GM13976 (cell line): ENCODE measurements around the gene DPH6.

Source experiments
- DNase-seq: peaks from one replicate; pipeline ENCODE4 v3.0.0; 2012; ENCODE audit warnings: low spot score
- in situ Hi-C: fragments of 300-500 bp; cut with MboI; formaldehyde crosslinking; loops from one replicate; pipeline ENCODE4 v1.12.0; 2022; ENCODE audit warnings: low sequenced_read_pairs, mixed read lengths, inconsistent platforms; ENCODE audit not compliant: unreplicated experiment
- TF ChIP-seq, protein P1 (sequence below): IDR thresholded peaks from 2 replicates; pipeline ENCODE4 v1.5.1; 2012; ENCODE audit warnings: borderline replicate concordance, mild to moderate bottlenecking; ENCODE audit not compliant: insufficient read depth; ENCODE audit errors: extremely low read depth, missing control alignments, control extremely low read depth

DPH6 gene

DNA sequence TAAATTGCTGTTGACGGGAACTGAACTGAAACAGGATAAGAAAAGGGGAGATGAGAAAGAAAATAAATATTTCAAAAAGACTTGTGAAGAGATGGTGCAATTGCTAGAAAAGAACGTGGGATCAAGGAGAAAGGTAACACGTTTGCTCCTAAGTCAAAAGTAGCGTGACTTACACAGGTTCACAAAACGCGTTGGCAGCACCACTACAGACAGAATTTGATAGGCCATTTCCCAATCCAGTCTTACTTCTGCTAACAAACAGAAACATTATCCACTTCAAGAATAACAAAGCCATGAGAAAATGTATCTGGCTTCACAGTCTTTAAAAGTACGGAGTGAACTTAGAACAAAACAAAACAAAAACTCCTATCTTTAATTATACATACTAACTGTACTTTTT is 75.5 kb downstream of the DPH6 start:
- TF ChIP-seq, protein P1, sequence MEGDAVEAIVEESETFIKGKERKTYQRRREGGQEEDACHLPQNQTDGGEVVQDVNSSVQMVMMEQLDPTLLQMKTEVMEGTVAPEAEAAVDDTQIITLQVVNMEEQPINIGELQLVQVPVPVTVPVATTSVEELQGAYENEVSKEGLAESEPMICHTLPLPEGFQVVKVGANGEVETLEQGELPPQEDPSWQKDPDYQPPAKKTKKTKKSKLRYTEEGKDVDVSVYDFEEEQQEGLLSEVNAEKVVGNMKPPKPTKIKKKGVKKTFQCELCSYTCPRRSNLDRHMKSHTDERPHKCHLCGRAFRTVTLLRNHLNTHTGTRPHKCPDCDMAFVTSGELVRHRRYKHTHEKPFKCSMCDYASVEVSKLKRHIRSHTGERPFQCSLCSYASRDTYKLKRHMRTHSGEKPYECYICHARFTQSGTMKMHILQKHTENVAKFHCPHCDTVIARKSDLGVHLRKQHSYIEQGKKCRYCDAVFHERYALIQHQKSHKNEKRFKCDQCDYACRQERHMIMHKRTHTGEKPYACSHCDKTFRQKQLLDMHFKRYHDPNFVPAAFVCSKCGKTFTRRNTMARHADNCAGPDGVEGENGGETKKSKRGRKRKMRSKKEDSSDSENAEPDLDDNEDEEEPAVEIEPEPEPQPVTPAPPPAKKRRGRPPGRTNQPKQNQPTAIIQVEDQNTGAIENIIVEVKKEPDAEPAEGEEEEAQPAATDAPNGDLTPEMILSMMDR = no peak
- in situ Hi-C loops = no loop called here

DNA sequence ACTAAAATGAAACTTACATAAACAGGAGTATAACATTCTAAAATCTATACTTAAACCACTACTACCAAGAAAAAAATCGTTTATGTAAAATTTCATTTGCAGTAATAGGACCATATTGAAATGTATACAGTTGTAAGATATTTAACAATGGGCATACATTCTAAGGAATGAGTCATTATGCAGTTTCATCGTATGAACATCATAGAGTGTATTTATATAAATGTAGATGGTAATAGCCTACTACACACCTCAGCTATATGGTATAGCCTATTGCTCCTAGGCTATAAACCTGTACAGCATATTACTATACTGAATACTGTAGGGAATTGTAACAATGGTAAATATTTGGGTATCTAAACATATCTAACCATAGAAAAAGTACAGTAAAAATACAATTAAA is 79.5 kb downstream of the DPH6 start:
- TF ChIP-seq, protein P1 = no peak
- in situ Hi-C loops = no loop called here
- DNase-seq = no peak

More for the DNA sequence above, 75.5 kb downstream of the DPH6 start:
- no peak for DNase-seq

DNA sequence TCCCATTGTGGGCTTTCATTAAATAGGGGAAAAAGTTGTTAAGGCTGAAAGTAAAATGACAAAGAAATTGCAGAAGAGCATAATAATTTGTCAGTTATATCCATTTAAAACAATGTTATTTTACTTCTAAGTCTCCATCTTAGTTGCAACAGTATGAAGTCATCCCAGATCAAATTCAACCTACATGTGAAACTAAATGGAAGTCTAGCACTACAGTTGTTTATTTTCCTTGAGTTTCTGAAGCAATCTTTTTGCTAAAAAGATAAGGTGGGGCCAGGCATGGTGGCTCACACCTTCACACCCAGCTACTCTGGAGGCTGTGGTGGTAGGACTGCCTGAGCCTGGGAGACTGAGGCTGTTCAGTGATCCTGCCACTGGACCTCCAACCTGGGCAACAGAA is 80.2 kb downstream of the DPH6 start:
- in situ Hi-C loops = no loop called here
- TF ChIP-seq, protein P1 = no peak
- DNase-seq = no peak

DNA sequence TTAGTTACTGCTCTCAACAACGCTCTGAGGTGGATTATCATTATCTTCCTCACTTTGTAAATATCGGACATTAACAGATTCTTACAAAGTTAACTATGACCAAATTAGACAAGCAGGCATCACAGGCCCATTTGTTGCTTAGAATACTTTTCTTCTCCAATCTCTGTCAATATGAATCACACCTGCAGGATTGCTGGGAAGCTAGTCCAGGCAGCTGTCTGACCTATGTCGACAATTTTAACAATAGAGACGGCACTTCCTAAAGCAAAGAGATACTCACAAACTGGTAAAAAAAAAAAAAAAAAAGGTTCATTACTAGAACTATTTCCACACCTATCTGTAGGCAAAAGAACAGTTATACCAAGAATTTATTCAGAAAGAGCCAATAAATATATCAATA is 85.3 kb downstream of the DPH6 start:
- in situ Hi-C loops = no loop called here

DNA sequence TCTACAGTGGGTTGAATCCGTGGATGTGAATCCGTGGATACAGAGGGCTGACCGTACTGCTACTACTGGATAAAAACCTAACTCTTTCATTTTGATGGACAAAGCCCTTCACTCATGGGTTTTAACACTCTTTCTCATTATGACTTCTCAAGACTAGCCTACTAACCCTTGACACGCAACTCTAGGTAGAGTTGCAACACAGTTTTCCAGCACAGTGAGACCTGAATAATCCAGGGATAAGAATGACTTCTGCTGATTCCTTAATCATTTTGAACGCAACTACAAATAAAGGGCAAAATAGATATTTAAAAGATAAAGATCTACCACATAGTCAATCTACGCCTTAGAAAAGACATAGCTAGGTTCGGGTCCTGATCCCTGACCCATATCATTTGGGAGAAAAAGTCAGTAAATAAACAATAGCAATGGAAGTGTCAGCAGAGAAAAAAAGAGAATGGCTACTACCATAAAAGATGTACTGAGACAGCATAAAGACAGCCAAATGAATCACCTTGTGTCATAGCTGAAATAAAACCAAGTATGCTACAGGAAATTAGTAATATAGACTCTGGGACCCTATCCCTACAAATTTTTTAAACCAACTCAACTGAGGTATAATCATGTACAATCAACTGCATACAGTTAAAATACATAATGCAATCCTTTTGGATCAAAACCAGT is 87.6 kb downstream of the DPH6 start:
- DNase-seq = no peak
- TF ChIP-seq, protein P1 = no peak
- in situ Hi-C loops = no loop called here

More for the DNA sequence above, 85.3 kb downstream of the DPH6 start:
- TF ChIP-seq, protein P1 = no peak
- no peak for DNase-seq

DNA sequence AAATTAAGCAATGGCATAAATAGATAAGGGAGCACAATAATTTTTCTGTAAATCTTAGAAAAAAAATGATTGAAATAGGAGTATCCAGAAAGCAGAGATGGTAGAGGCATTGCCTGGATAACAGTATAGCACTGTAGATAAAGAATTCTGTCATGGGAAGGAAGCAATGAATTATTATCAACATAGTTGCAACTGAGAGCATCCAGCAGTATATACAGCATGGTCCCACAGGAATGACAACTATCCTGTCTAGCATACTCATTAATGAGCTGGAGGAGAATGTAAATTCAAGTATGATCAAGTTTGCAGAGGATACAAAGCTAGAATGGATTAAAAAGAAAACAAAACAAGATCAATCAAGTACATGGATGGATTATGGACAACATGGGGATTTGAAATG is 90.8 kb downstream of the DPH6 start:
- TF ChIP-seq, protein P1 = no peak
- in situ Hi-C loops = no loop called here
- DNase-seq = no peak

DNA sequence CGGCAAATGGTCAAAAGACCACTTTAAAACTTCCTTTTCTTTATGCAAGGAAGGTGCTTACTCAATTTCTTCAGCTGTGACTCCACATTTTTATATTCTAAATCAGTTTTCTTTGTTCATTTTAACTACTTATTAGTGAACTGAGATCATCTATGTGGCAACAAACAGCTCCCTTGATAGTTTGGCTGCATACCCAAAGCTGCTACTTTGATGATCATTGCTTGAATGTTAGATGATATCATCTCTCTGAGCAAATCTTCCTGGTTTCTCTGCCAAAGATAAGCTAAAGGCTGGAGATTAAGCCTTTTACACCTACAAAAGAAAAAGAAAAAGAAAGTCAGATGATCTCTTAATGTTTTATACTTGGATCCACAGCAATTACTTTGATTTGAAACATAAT is 95.5 kb downstream of the DPH6 start:
- TF ChIP-seq, protein P1 = no peak
- in situ Hi-C loops = no loop called here
- no peak for DNase-seq
